Osteoblast (primary cell): ENCODE measurements around the gene CTBP2. TPM values are rescaled to one million over a fixed set of nuclear protein-coding genes. Genes with fewer than 3 reads are reported as not detected.
A peak's percentile ranks its signal among the peaks of the same experiment; 100 is the strongest.

Experiments
- DNase-seq: peaks from one replicate; pipeline ENCODE4 v3.0.0; 2011; ENCODE audit warnings: low spot score, mixed read lengths; ENCODE audit not compliant: insufficient read length; ENCODE audit errors: missing footprints
- H2AFZ ChIP-seq: 2 replicates; pipeline ENCODE4 v1.6.0; 2011; ENCODE audit warnings: mild to moderate bottlenecking, low read length
- H3K27ac ChIP-seq: 2 replicates; pipeline ENCODE4 v1.5.1; 2011; ENCODE audit warnings: mild to moderate bottlenecking, low read depth, low read length, moderate library complexity
- H3K27me3 ChIP-seq: 2 replicates; pipeline ENCODE4 v1.6.0; 2012; ENCODE audit warnings: mild to moderate bottlenecking, control low read depth, inconsistent platforms, low read length, moderate library complexity; ENCODE audit not compliant: insufficient read depth
- H3K36me3 ChIP-seq: 2 replicates; pipeline ENCODE4 v1.5.1; 2011; ENCODE audit warnings: mild to moderate bottlenecking, low read length, control low read depth, moderate library complexity; ENCODE audit not compliant: insufficient read depth
- H3K4me1 ChIP-seq: 2 replicates; pipeline ENCODE4 v1.5.1; 2011; ENCODE audit warnings: mild to moderate bottlenecking, low read length, control low read depth, moderate library complexity; ENCODE audit not compliant: insufficient read depth
- H3K4me2 ChIP-seq: 2 replicates; pipeline ENCODE4 v1.6.0; 2011; ENCODE audit warnings: mild to moderate bottlenecking, low read length; ENCODE audit not compliant: insufficient read depth
- H3K4me3 ChIP-seq: fragments of 200-600 bp; sonication (generic); 3 replicates; pipeline ENCODE4 v1.5.1; 2012; ENCODE audit warnings: mild to moderate bottlenecking, low read length, inconsistent platforms; ENCODE audit not compliant: insufficient read depth
- H3K79me2 ChIP-seq: 2 replicates; pipeline ENCODE4 v1.6.0; 2012; ENCODE audit warnings: mild to moderate bottlenecking, low read length, control low read depth, inconsistent platforms; ENCODE audit not compliant: insufficient read depth
- H3K9me3 ChIP-seq: 2 replicates; pipeline ENCODE4 v1.5.1; 2011; ENCODE audit warnings: low read depth, low read length, control low read depth
- H4K20me1 ChIP-seq: 2 replicates; pipeline ENCODE4 v1.6.0; 2012; ENCODE audit warnings: mild to moderate bottlenecking, low read length, control low read depth; ENCODE audit not compliant: insufficient read depth
- CTCF ChIP-seq: IDR thresholded peaks from 2 replicates; pipeline ENCODE4 v1.5.1; 2011; ENCODE audit warnings: mild to moderate bottlenecking, low read depth, low read length, moderate library complexity; ENCODE audit errors: extremely low read depth
- total RNA-seq: library from RNA; depleted of rRNA; stranded (reverse); fragments of >200 nt; gene quantifications from 2 replicates; pipeline ENCODE4 v1.2.3, GENCODE V29; 2012

The CTBP2 gene
- total RNA-seq, 1 donor: 65.9 TPM

GRCh38 chr10:125050383-125050782 is 110.0 kb downstream of the CTBP2 start:
- Histone ChIP-seq H3K27me3 (no peaks in the 10 kb centered on the region), H3K4me2 (no peak overlapping the region), H3K36me3 (no peaks in the 10 kb centered on the region), H3K79me2 (peaks cover 94% of the 10 kb centered on the region), H4K20me1 (peaks cover 50% of the 10 kb centered on the region), H3K4me1 (peaks cover 9% of the 10 kb centered on the region), H3K9me3 (no peaks in the 10 kb centered on the region), H2AFZ (no peak overlapping the region), H3K4me3 (no peak overlapping the region), H3K27ac (no peak overlapping the region)
- no peak for DNase-seq
- TF ChIP-seq CTCF: no peak

GRCh38 chr10:125049216-125049881 is 111.0 kb downstream of the CTBP2 start:
- peaks cover 51% of the 10 kb centered on the region for H4K20me1 ChIP-seq
- no peak overlapping the region for H3K4me2 ChIP-seq
- H3K27ac ChIP-seq: no peak overlapping the region
- H3K4me3 ChIP-seq: no peak overlapping the region
- H3K27me3 ChIP-seq: no peaks in the 10 kb centered on the region
- H3K9me3 ChIP-seq: no peaks in the 10 kb centered on the region
- no peak for DNase-seq
- no peak for TF ChIP-seq CTCF
- H2AFZ ChIP-seq: no peak overlapping the region
- H3K36me3 ChIP-seq: no peaks in the 10 kb centered on the region
- peaks cover 9% of the 10 kb centered on the region for H3K4me1 ChIP-seq
- peaks cover 93% of the 10 kb centered on the region for H3K79me2 ChIP-seq

- Histone ChIP-seq H3K79me2 (peaks cover 92% of the 10 kb centered on the region), H4K20me1 (peaks cover 43% of the 10 kb centered on the region), H3K27ac (no peak overlapping the region), H3K4me3 (no peak overlapping the region), H3K4me1 (peaks cover 9% of the 10 kb centered on the region), H3K36me3 (no peaks in the 10 kb centered on the region), H2AFZ (no peak overlapping the region), H3K4me2 (no peak overlapping the region), H3K9me3 (no peaks in the 10 kb centered on the region), H3K27me3 (no peaks in the 10 kb centered on the region)
- peak; percentile 96 for DNase-seq
- peak; percentile 99 for TF ChIP-seq CTCF
Measured at GRCh38 chr10:125048094-125048864, 112.1 kb downstream of the CTBP2 start.
